ENCODE data around the gene MMP15.
A peak's percentile ranks its signal among the peaks of the same experiment; 100 is the strongest.
"Not testable (repeated sequence)": the region's sequence is repeated elsewhere in the genome, so short reads cannot be mapped to it uniquely, and the experiment has no call there.

MMP15 gene

GRCh38 chr16:57996406-57997175, 29.0 kb upstream of the MMP15 start:
- DNase-seq (ENCODE audit: low read depth in 3 of 3, low spot score in 1 of 3), result no peak

- DNase-seq (ENCODE audit: low read depth in 3 of 3, low spot score in 1 of 3), result no peak
Measured at GRCh38 chr16:57997176-57997527, 28.4 kb upstream of the MMP15 start.

GRCh38 chr16:57997528-57998265, 27.9 kb upstream of the MMP15 start:
- no peak for DNase-seq (ENCODE audit: low read depth in 3 of 3, low spot score in 1 of 3)

GRCh38 chr16:57998486-57998885, 27.1 kb upstream of the MMP15 start:
- DNase-seq (ENCODE audit: low read depth in 3 of 3, low spot score in 1 of 3), result peak in 2 of 3 donors; percentile 20 to 22

- no peak for DNase-seq (ENCODE audit: low read depth in 3 of 3, low spot score in 1 of 3)
Measured at GRCh38 chr16:57998992-57999365, 26.6 kb upstream of the MMP15 start.

- DNase-seq (ENCODE audit: low read depth in 3 of 3, low spot score in 1 of 3), result no peak
Measured at GRCh38 chr16:57999366-57999970, 26.1 kb upstream of the MMP15 start.

- DNase-seq (ENCODE audit: low read depth in 3 of 3, low spot score in 1 of 3), result no peak
Measured at GRCh38 chr16:57999971-58000705, 25.4 kb upstream of the MMP15 start, which contains the start of gene ZNF319. Gene ZNF319 (minus strand): TSS chr16:58000672. CDS start chr16:57998265, 2,407 bp downstream.

GRCh38 chr16:58000706-58001676, 24.6 kb upstream of the MMP15 start, which contains the start of gene USB1:
Gene USB1 (plus strand): TSS chr16:58001407. CDS start chr16:58001484, 77 bp downstream.
- peak; percentile 45 to 84 (median 68) for DNase-seq (ENCODE audit: low read depth in 3 of 3, low spot score in 1 of 3)

GRCh38 chr16:58001781-58002415, 23.7 kb upstream of the MMP15 start:
- DNase-seq (ENCODE audit: low read depth in 3 of 3, low spot score in 1 of 3), result no peak

- no peak for DNase-seq (ENCODE audit: low read depth in 3 of 3, low spot score in 1 of 3)
Measured at GRCh38 chr16:58002416-58002800, 23.1 kb upstream of the MMP15 start.

- no peak for DNase-seq (ENCODE audit: low read depth in 3 of 3, low spot score in 1 of 3)
Measured at GRCh38 chr16:58002936-58003335, 22.6 kb upstream of the MMP15 start.

GRCh38 chr16:58004736-58005135, 20.8 kb upstream of the MMP15 start:
- DNase-seq (ENCODE audit: low read depth in 3 of 3, low spot score in 1 of 3), result not testable (repeated sequence)

GRCh38 chr16:58009856-58010416, 15.6 kb upstream of the MMP15 start:
- no peak for DNase-seq (ENCODE audit: low read depth in 3 of 3, low spot score in 1 of 3)

GRCh38 chr16:58010886-58011285, 14.7 kb upstream of the MMP15 start:
- DNase-seq (ENCODE audit: low read depth in 3 of 3, low spot score in 1 of 3), result no peak

- DNase-seq (ENCODE audit: low read depth in 3 of 3, low spot score in 1 of 3), result no peak
Measured at GRCh38 chr16:58011652-58012051, 13.9 kb upstream of the MMP15 start.

GRCh38 chr16:58012481-58012880, 13.1 kb upstream of the MMP15 start:
- DNase-seq (ENCODE audit: low read depth in 3 of 3, low spot score in 1 of 3), result no peak

GRCh38 chr16:58013201-58013956, 12.2 kb upstream of the MMP15 start:
- no peak for DNase-seq (ENCODE audit: low read depth in 3 of 3, low spot score in 1 of 3)

GRCh38 chr16:58016840-58017446, 8.6 kb upstream of the MMP15 start:
- DNase-seq (ENCODE audit: low read depth in 3 of 3, low spot score in 1 of 3), result no peak
